ENCODE results near the gene PITPNC1. TPM values are rescaled to one million over a fixed set of nuclear protein-coding genes. Genes with fewer than 3 reads are reported as not detected.

PITPNC1 gene
- total and polyA plus RNA-seq, 2 of the 13 experiments (the other 11 are each of a cell fraction or from before 2014, with no cell fraction given), result 4.1 to 5.7 TPM

DNA sequence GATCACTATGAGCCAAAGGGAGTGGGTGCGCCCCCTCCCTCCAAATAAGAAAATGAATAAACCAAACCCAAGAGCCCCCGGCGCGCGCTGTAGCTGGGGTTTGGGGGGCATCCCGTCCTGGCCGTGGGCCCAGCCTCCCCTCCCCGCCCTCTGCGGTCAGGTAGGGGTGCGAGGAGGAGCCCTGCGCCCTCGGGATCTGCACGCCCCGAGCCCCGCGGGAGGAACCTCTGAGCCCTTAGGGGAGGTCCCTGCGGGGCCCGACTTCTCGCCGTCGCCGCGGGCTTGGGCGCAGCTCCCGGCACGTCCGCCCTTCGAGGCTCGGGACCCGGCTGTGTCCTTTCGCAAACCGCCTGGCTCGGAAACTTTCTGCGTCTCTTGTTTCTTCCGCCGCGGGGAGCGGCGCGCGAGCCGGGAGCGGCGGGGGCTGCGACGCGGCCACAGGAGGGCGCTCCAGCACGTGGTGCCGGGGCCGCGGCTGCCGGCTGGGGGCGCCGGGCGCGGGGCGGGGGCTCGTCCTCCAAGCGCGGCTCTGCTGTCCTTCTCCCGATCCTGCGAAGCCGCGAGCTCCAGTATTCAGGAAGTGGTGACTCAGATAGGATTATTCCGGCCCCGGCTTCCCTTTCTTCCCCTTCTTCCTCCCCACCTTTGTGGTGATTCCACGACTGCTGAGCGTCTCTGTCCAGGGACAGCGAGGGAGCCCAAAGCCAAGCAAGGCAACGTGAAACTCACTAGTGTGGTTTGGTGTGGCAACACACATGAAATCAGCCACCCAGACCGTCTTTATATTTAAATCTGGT, 1.6 kb downstream of the PITPNC1 start (continued):
- TF ChIP-seq CEBPZ (IDR thresholded peaks at IDR 0.05; ENCODE audit: low read length), result no peak
- peak; percentile 74 for TF ChIP-seq BHLHE40 (IDR thresholded peaks at IDR 0.05; ENCODE audit: low read length)
- TF ChIP-seq NCOR1 (IDR thresholded peaks at IDR 0.05; ENCODE audit: borderline replicate concordance, low read length), result no peak
- peak; percentile 85 for TF ChIP-seq ZNF501 (CRISPR knock-in tag; IDR thresholded peaks at IDR 0.05)
- TF ChIP-seq RBAK (CRISPR knock-in tag; IDR thresholded peaks at IDR 0.05), result no peak
- TF ChIP-seq MTA3 (CRISPR knock-in tag; IDR thresholded peaks at IDR 0.05), result no peak
- TF ChIP-seq SPEN (CRISPR knock-in tag; IDR thresholded peaks at IDR 0.05; ENCODE audit: low read depth), result no peak; the same call in 1 of the 2 replicates
- TF ChIP-seq ERF (CRISPR knock-in tag; IDR thresholded peaks at IDR 0.05), result no peak
- TF ChIP-seq NFATC3 (CRISPR knock-in tag; IDR thresholded peaks at IDR 0.05), result no peak
- TF ChIP-seq ZNF572 (CRISPR knock-in tag; IDR thresholded peaks at IDR 0.05), result 0 out of 2 replicates have a peak, but pooled peaks have one; percentile 41
- TF ChIP-seq ZNF576 (CRISPR knock-in tag; IDR thresholded peaks at IDR 0.05), result no peak
- TF ChIP-seq NPAS2 (CRISPR knock-in tag; IDR thresholded peaks at IDR 0.05; ENCODE audit: borderline replicate concordance), result no peak
- TF ChIP-seq NFYB (CRISPR knock-in tag; IDR thresholded peaks at IDR 0.05), result no peak
- TF ChIP-seq IRF1 (CRISPR knock-in tag; IDR thresholded peaks at IDR 0.05; ENCODE audit: low read depth), result no peak
- TF ChIP-seq PAF1 (CRISPR knock-in tag; IDR thresholded peaks at IDR 0.05), result no peak
- TF ChIP-seq CREB1 (IDR thresholded peaks at IDR 0.05), result no peak
- TF ChIP-seq CREB1 (CRISPR knock-in tag; IDR thresholded peaks at IDR 0.05), result no peak
- no peak for TF ChIP-seq CREB3 (CRISPR knock-in tag; IDR thresholded peaks at IDR 0.05)
- TF ChIP-seq EHMT2 (IDR thresholded peaks at IDR 0.05; ENCODE audit: borderline replicate concordance, low read depth, low read length), result no peak
- TF ChIP-seq SIX1 (CRISPR knock-in tag; IDR thresholded peaks at IDR 0.05; ENCODE audit: borderline replicate concordance), result no peak; the same call in 1 of the 2 replicates
- no peak for TF ChIP-seq ZNF431 (CRISPR knock-in tag; IDR thresholded peaks at IDR 0.05; ENCODE audit: borderline replicate concordance, low read depth)
- TF ChIP-seq PAX8 (CRISPR knock-in tag; IDR thresholded peaks at IDR 0.05; ENCODE audit: borderline replicate concordance), result 0 out of 2 replicates have a peak, but pooled peaks have one; percentile 32
- TF ChIP-seq ZNF503 (CRISPR knock-in tag; IDR thresholded peaks at IDR 0.05), result peak; percentile 40; the same call in 1 of the 2 replicates
- no peak for TF ChIP-seq ZNF354B (CRISPR knock-in tag; IDR thresholded peaks at IDR 0.05)
